ENCODE data around the gene DSG1. TPM values are rescaled to one million over a fixed set of nuclear protein-coding genes. Genes with fewer than 3 reads are reported as not detected.

DSG1 gene
- total and polyA plus RNA-seq, 2 of the 8 experiments (the other 6 are each of a cell fraction or from before 2014, with no cell fraction given) = 0.06 TPM; not detected in 1

- ChIA-PET CTCF (ENCODE audit: partially characterized antibody) (interaction anchor here (1.0 to 1.2 kb wide), 2 partner anchors 9 to 79 kb away, joined by 3 to 6 read pairs; no protein-coding TSS in a partner anchor), POLR2A (ENCODE audit: partially characterized antibody) (no interaction called here)
- no peaks in the 10 kb centered on the region for H3K9me3 ChIP-seq (ENCODE audit: insufficient read depth in 2 of 2, low read depth in 1 of 2, low read length in 1 of 2)
- no peaks in the 10 kb centered on the region for H3K23me2 ChIP-seq (ENCODE audit: low read depth, low read length)
- no peak overlapping the region for H2BK20ac ChIP-seq (ENCODE audit: low read length)
- H3K23ac ChIP-seq (ENCODE audit: insufficient read length) = no peak overlapping the region
- no peak overlapping the region for H2BK15ac ChIP-seq (ENCODE audit: low read length)
- no peak overlapping the region for H3K4ac ChIP-seq (replicated peaks; ENCODE audit: insufficient read length, low read depth, low read length)
- 87% methylated on average over 1 of the region's 1 CpG; no CpG with 5 or more reads in 1 of the 2 experiments for WGBS, 2 experiments (ENCODE audit: extremely low coverage in 1 of 2, insufficient coverage in 1 of 2, insufficient read length in 1 of 2, insufficient replicate concordance in 2 of 2, low coverage in 1 of 2, low lambda C conversion rate in 2 of 2, missing lambda C conversion rate in 1 of 2)
- H3K9ac ChIP-seq (replicated peaks in 1 of 4; ENCODE audit: extremely low read depth in 1 of 4, low read depth in 3 of 4, low read length in 3 of 4) = no peak overlapping the region
- H2AFZ ChIP-seq (ENCODE audit: low read length) = no peak overlapping the region
- H3K79me2 ChIP-seq (ENCODE audit: control insufficient read depth in 1 of 2, insufficient read depth in 2 of 2, low read length in 2 of 2) = no peaks in the 10 kb centered on the region
- H3K4me1 ChIP-seq (replicated peaks in 1 of 4; ENCODE audit: control insufficient read depth in 3 of 4, insufficient read depth in 4 of 4, low read length in 3 of 4) = peaks cover 0 to 6% (median 2%) of the 10 kb centered on the region in 4 experiments; a peak in 3 of 7 replicates
- H3K27ac ChIP-seq (ENCODE audit: low read depth, low read length) = no peak overlapping the region
- no peak overlapping the region for H3K4me3 ChIP-seq (ENCODE audit: extremely low read depth in 1 of 4, insufficient read depth in 2 of 4, low read depth in 3 of 4, low read length in 4 of 4)
- H3K56ac ChIP-seq (replicated peaks; ENCODE audit: insufficient read length, low read depth, low read length) = no peak overlapping the region
- FAIRE-seq = no peak
- no peaks in the 10 kb centered on the region for H3K27me3 ChIP-seq (replicated peaks in 1 of 4; ENCODE audit: control insufficient read depth in 3 of 4, extremely low read depth in 1 of 4, insufficient read depth in 3 of 4, low read length in 3 of 4)
- no peak overlapping the region for H3K18ac ChIP-seq (ENCODE audit: extremely low read depth, low read length)
- no peak overlapping the region for H2AK5ac ChIP-seq (ENCODE audit: low read depth, low read length)
- no peak overlapping the region for H2BK120ac ChIP-seq (replicated peaks; ENCODE audit: low read depth, low read length)
- no peaks in the 10 kb centered on the region for H3K36me3 ChIP-seq (ENCODE audit: control insufficient read depth in 2 of 4, insufficient read depth in 4 of 4, low read length in 3 of 4)
- no peaks in the 10 kb centered on the region for H4K20me1 ChIP-seq (replicated peaks in 1 of 2; ENCODE audit: control insufficient read depth in 1 of 2, insufficient read depth in 2 of 2, low read length in 2 of 2)
- no peak for DNase-seq (ENCODE audit: low read depth in 1 of 2, low spot score in 2 of 2)
- no peak overlapping the region for H3K4me2 ChIP-seq (ENCODE audit: insufficient read depth in 1 of 2, low read depth in 2 of 2, low read length in 2 of 2)
- H4K91ac ChIP-seq (replicated peaks; ENCODE audit: insufficient read length, low read length) = peak overlapping the region; percentile 11
- H4K8ac ChIP-seq (ENCODE audit: extremely low read depth, insufficient read depth, low read length) = no peak overlapping the region
- no peak overlapping the region for H4K5ac ChIP-seq (ENCODE audit: insufficient read length, low read depth, low read length)
- no peak overlapping the region; the same call in 1 of the 2 replicates for H2BK5ac ChIP-seq (ENCODE audit: low read depth, low read length)
- no peak overlapping the region for H3K14ac ChIP-seq (ENCODE audit: insufficient read length)
- no peak overlapping the region for H2BK12ac ChIP-seq (ENCODE audit: low read depth, low read length)
- no peaks in the 10 kb centered on the region for H3K79me1 ChIP-seq (ENCODE audit: low read depth, low read length)
- no peak for TF ChIP-seq NRF1 (IDR thresholded peaks at IDR 0.05; ENCODE audit: low read depth, low read length)
- TF ChIP-seq MAFK (IDR thresholded peaks at IDR 0.05; ENCODE audit: low read depth, low read length) = no peak
- TF ChIP-seq TAF7 (optimal IDR thresholded peaks at IDR 0.05; ENCODE audit: borderline replicate concordance, low read depth, low read length) = no peak
- TF ChIP-seq TCF12 (IDR thresholded peaks at IDR 0.05; ENCODE audit: low read depth, low read length) = no peak
- no peak for TF ChIP-seq GTF2F1 (IDR thresholded peaks at IDR 0.05; ENCODE audit: borderline replicate concordance, low read depth, low read length)
- TF ChIP-seq EP300 (IDR thresholded peaks at IDR 0.05; ENCODE audit: borderline replicate concordance in 1 of 2, low read depth in 2 of 2, low read length in 2 of 2) = no peak
- TF ChIP-seq TEAD4 (IDR thresholded peaks at IDR 0.05; ENCODE audit: low read depth, low read length) = no peak
- TF ChIP-seq SAP30 (IDR thresholded peaks at IDR 0.05; ENCODE audit: insufficient read depth, insufficient replicate concordance, low read length) = no peak
- no peak for TF ChIP-seq RBBP5 (IDR thresholded peaks at IDR 0.05; ENCODE audit: borderline replicate concordance, low read depth, low read length)
- TF ChIP-seq E2F6 (IDR thresholded peaks at IDR 0.05) = no peak
- no peak for TF ChIP-seq POLR2AphosphoS5 (IDR thresholded peaks at IDR 0.05; ENCODE audit: low read depth, low read length)
- TF ChIP-seq JUN (IDR thresholded peaks at IDR 0.05; ENCODE audit: low read depth, low read length) = no peak
- TF ChIP-seq YY1 (IDR thresholded peaks at IDR 0.05; ENCODE audit: low read depth, low read length) = no peak
Measured at GRCh38 chr18:31278609-31279071, 39.3 kb upstream of the DSG1 start.
